ENCODE data around the gene CDH23. TPM values are rescaled to one million over a fixed set of nuclear protein-coding genes. Genes with fewer than 3 reads are reported as not detected.

CDH23 gene
- total RNA-seq, 1 donor from 2014 or later = 9.4 TPM

GRCh38 chr10:71362141-71362540, 34.6 kb upstream of the CDH23 start:
- no peaks in the 10 kb centered on the region for H3K9me3 Mint-ChIP-seq
- H3K27ac Mint-ChIP-seq = no peak overlapping the region
- no peaks in the 10 kb centered on the region for H3K27me3 Mint-ChIP-seq
- no peak overlapping the region for H3K4me3 Mint-ChIP-seq
- peaks cover 18% of the 10 kb centered on the region for H3K36me3 Mint-ChIP-seq
- no peak for DNase-seq (ENCODE audit: extremely low spot score, unreplicated experiment)
- TF ChIP-seq, protein P1, sequence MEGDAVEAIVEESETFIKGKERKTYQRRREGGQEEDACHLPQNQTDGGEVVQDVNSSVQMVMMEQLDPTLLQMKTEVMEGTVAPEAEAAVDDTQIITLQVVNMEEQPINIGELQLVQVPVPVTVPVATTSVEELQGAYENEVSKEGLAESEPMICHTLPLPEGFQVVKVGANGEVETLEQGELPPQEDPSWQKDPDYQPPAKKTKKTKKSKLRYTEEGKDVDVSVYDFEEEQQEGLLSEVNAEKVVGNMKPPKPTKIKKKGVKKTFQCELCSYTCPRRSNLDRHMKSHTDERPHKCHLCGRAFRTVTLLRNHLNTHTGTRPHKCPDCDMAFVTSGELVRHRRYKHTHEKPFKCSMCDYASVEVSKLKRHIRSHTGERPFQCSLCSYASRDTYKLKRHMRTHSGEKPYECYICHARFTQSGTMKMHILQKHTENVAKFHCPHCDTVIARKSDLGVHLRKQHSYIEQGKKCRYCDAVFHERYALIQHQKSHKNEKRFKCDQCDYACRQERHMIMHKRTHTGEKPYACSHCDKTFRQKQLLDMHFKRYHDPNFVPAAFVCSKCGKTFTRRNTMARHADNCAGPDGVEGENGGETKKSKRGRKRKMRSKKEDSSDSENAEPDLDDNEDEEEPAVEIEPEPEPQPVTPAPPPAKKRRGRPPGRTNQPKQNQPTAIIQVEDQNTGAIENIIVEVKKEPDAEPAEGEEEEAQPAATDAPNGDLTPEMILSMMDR (conservative IDR thresholded peaks at IDR 0.05) = no peak
- peaks cover 9% of the 10 kb centered on the region for H3K4me1 Mint-ChIP-seq (ENCODE audit: unreplicated experiment)

GRCh38 chr10:71363936-71364335, 32.8 kb upstream of the CDH23 start:
- Mint-ChIP-seq H3K9me3 (no peaks in the 10 kb centered on the region), H3K36me3 (peaks cover 7% of the 10 kb centered on the region), H3K27me3 (no peaks in the 10 kb centered on the region), H3K27ac (no peak overlapping the region), H3K4me3 (no peak overlapping the region), H3K4me1 (ENCODE audit: unreplicated experiment) (no peaks in the 10 kb centered on the region)
- TF ChIP-seq, protein P1 (conservative IDR thresholded peaks at IDR 0.05) = no peak
- DNase-seq (ENCODE audit: extremely low spot score, unreplicated experiment) = no peak

DNA sequence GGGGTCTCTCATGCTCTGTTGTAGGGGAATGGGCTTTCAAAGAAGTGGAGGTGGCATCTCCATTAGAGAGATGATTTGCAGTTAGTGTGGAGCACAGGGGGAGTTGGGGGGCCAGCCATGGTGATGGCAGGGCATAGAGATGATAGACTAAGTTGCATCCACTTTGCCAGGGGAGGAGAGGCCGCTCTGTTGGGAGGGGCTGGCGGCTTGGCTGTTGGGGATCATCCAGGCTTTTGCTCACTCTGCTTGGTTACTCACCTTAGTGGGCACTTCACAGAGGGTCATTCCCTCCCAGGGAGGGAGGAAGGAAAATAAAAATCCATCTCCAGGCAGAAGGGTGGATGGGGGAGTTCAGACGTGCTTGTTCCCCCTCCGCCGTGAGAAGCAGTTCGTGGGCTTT, 31.4 kb upstream of the CDH23 start:
- Mint-ChIP-seq H3K27ac (no peak overlapping the region), H3K36me3 (peaks cover 7% of the 10 kb centered on the region), H3K4me1 (ENCODE audit: unreplicated experiment) (no peaks in the 10 kb centered on the region), H3K27me3 (no peaks in the 10 kb centered on the region), H3K9me3 (no peaks in the 10 kb centered on the region), H3K4me3 (no peak overlapping the region)
- no peak for DNase-seq (ENCODE audit: extremely low spot score, unreplicated experiment)
- TF ChIP-seq, protein P1 (conservative IDR thresholded peaks at IDR 0.05) = no peak

GRCh38 chr10:71366690-71367089, 30.0 kb upstream of the CDH23 start:
- Mint-ChIP-seq H3K36me3 (peaks cover 7% of the 10 kb centered on the region), H3K27me3 (peaks cover 7% of the 10 kb centered on the region), H3K9me3 (no peaks in the 10 kb centered on the region), H3K4me3 (no peak overlapping the region), H3K4me1 (ENCODE audit: unreplicated experiment) (no peaks in the 10 kb centered on the region), H3K27ac (no peak overlapping the region)
- DNase-seq (ENCODE audit: extremely low spot score, unreplicated experiment) = no peak
- TF ChIP-seq, protein P1 (conservative IDR thresholded peaks at IDR 0.05) = no peak

DNA sequence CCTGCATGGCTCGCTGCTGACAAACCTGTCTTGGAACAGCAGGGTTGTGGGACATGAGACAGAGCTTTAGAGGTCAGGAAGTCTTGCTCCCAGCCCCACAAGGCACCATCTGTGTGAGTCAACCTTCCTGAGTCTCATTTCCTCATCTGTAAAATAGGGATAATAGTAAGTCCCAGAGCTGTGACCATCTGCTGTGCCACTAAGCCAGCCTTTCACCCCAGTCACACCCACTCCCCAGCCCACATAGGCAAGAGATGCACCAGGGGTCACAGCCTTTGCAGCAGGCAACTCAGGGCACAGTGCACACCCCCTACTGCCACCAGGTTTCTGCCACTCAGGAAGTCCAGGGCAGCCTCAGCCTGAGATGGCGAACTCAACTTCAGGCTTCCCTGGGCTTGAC, 29.4 kb upstream of the CDH23 start:
- H3K36me3 Mint-ChIP-seq = peaks cover 4% of the 10 kb centered on the region
- H3K9me3 Mint-ChIP-seq = no peaks in the 10 kb centered on the region
- no peak for DNase-seq (ENCODE audit: extremely low spot score, unreplicated experiment)
- H3K4me1 Mint-ChIP-seq (ENCODE audit: unreplicated experiment) = no peaks in the 10 kb centered on the region
- H3K4me3 Mint-ChIP-seq = no peak overlapping the region
- H3K27ac Mint-ChIP-seq = no peak overlapping the region
- TF ChIP-seq, protein P1 (conservative IDR thresholded peaks at IDR 0.05) = no peak
- peaks cover 11% of the 10 kb centered on the region for H3K27me3 Mint-ChIP-seq

DNA sequence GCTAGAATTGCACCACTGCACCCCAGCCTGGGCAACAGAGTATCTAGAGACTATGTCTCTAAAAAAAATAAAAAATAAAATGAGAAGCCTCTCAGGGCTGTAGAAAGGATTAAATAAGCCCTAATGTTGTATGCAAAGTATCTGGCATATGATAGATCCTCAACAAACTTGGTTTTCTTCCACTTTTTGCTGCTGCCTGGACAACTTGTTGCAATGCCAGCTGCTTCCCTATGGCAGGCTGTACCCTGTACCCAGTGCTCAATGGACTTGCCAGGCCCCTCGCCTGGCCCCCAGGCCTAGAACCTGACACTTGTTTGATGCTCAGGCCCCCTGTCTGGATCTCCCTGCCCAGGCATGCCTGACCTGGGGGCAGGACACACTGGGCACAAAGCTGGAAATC, 28.5 kb upstream of the CDH23 start:
- Mint-ChIP-seq H3K36me3 (no peaks in the 10 kb centered on the region), H3K4me3 (no peak overlapping the region), H3K4me1 (ENCODE audit: unreplicated experiment) (no peaks in the 10 kb centered on the region), H3K9me3 (no peaks in the 10 kb centered on the region), H3K27ac (no peak overlapping the region), H3K27me3 (peaks cover 11% of the 10 kb centered on the region)
- TF ChIP-seq, protein P1 (conservative IDR thresholded peaks at IDR 0.05) = no peak
- DNase-seq (ENCODE audit: extremely low spot score, unreplicated experiment) = no peak
